GM12872 (cell line): ENCODE measurements around the gene RAB29.

Experiments used
- CTCF ChIP-seq: IDR thresholded peaks from 3 replicates; pipeline ENCODE4 v1.5.1; 2011; ENCODE audit warnings: low read depth, mild to moderate bottlenecking, low read length, moderate library complexity; ENCODE audit not compliant: insufficient read depth

The RAB29 gene

GRCh38 chr1:205770618-205771017 lies 4.7 kb downstream of the RAB29 start:
- no peak for TF ChIP-seq CTCF

GRCh38 chr1:205769641-205770365 lies 5.5 kb downstream of the RAB29 start:
- TF ChIP-seq CTCF: no peak

- no peak for TF ChIP-seq CTCF
These were observed 8.0 kb downstream of the RAB29 start for GRCh38 chr1:205767248-205767647.

- no peak for TF ChIP-seq CTCF
These were observed 8.7 kb downstream of the RAB29 start for GRCh38 chr1:205766570-205766969.

GRCh38 chr1:205766038-205766437 lies 9.2 kb downstream of the RAB29 start:
- TF ChIP-seq CTCF: no peak

GRCh38 chr1:205764578-205764977 lies 10.7 kb downstream of the RAB29 start:
- no peak for TF ChIP-seq CTCF

- no peak for TF ChIP-seq CTCF
These were observed 11.3 kb downstream of the RAB29 start for GRCh38 chr1:205763980-205764379.
